Skeletal muscle tissue (tissue), 4 donors: ENCODE data around the gene GDF2. TPM values are rescaled to one million over a fixed set of nuclear protein-coding genes. Genes with fewer than 3 reads are reported as not detected.

Experiments used
- H3K27ac ChIP-seq: one replicate; pipeline ENCODE4 v1.7.0; 2013; ENCODE audit warnings: mild to moderate bottlenecking, low read depth, low read length, inconsistent platforms
- H3K27me3 ChIP-seq, 3 donors: one replicate each; pipeline ENCODE4 v1.7.0; 2013; ENCODE audit warnings: low read length in 3 of 3; ENCODE audit not compliant: control insufficient read depth in 3 of 3, insufficient read depth in 3 of 3
- H3K36me3 ChIP-seq, 3 donors: one replicate each; pipeline ENCODE4 v1.7.0; 2013; ENCODE audit warnings: low read length in 3 of 3; ENCODE audit not compliant: control insufficient read depth in 3 of 3, insufficient read depth in 3 of 3
- H3K4me1 ChIP-seq, 3 donors: one replicate each; pipeline ENCODE4 v1.7.0; 2013; ENCODE audit warnings: low read length in 3 of 3, mild to moderate bottlenecking in 3 of 3; ENCODE audit not compliant: control insufficient read depth in 3 of 3, insufficient read depth in 3 of 3
- H3K4me3 ChIP-seq, 3 donors: one replicate each; pipeline ENCODE4 v1.7.0; 2013; ENCODE audit warnings: low read length in 3 of 3
- H3K9ac ChIP-seq, 3 donors: one replicate each; pipeline ENCODE4 v1.7.0; 2013; ENCODE audit warnings: low read length in 3 of 3, mild to moderate bottlenecking in 3 of 3, moderate library complexity in 2 of 3, low read depth in 1 of 3
- H3K9me3 ChIP-seq, 3 donors: one replicate each; pipeline ENCODE4 v1.7.0; 2013; ENCODE audit warnings: low read length in 3 of 3; ENCODE audit not compliant: control insufficient read depth in 3 of 3
- total RNA-seq: library from RNA; depleted of rRNA; stranded (reverse); fragments of >200 nt; gene quantifications from one replicate; pipeline ENCODE4 v1.2.3, GENCODE V29; 2014
- donor health status: Osteomylitis.

GDF2 gene
- total RNA-seq, 1 donor from 2014 or later: not detected

DNA sequence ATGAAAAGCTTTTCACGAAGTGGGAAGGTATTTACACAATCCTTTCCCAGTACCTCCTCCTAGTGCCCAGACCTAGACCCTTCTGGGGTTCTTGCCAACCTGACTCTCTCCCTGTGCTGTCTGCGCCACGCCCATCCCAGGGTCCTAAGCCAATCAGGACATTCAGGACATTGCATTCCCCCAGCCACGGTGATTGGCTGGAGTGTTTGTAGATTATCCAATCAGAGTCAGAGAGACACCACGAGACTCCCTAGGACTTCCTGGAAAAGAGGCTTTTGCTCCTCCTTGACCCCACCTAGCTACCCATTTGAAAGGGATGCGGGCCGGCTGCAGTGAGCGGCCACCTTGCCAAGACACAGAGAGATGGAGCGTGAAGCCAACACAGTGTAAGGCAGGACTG, 3.5 kb upstream of the GDF2 start:
- Histone ChIP-seq H3K36me3 (no peaks in the 10 kb centered on the region), H3K4me1 (no peaks in the 10 kb centered on the region), H3K4me3 (no peak overlapping the region), H3K9me3 (no peaks in the 10 kb centered on the region), H3K27ac (no peak overlapping the region), H3K9ac (no peak overlapping the region), H3K27me3 (peaks cover 0 to 3% (median 0%) of the 10 kb centered on the region in 3 donors)

DNA sequence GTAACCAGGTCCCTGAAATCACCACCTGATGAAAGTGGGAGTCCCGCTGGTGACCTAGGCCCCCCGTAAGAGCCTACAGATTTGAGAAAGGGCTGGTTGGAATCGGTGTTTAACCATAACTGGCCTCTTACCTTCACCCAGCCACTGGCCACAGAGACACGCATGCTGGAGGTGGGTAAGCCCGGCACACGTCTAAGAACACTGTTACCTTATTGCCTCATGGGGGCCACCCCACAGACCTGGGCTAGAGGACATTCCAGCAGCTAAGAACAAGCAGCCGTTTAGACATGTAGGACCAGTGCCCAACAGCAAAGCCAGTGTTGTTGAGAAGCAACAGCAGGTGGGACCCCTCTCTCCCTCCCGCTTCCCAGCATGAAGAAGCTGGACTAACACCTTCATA, 2.5 kb upstream of the GDF2 start:
- H3K36me3 ChIP-seq: no peaks in the 10 kb centered on the region
- H3K9ac ChIP-seq: no peak overlapping the region
- H3K4me3 ChIP-seq: no peak overlapping the region
- H3K9me3 ChIP-seq: no peaks in the 10 kb centered on the region
- H3K4me1 ChIP-seq: no peaks in the 10 kb centered on the region
- no peak overlapping the region for H3K27ac ChIP-seq
- peaks cover 0 to 3% (median 0%) of the 10 kb centered on the region in 3 donors for H3K27me3 ChIP-seq

DNA sequence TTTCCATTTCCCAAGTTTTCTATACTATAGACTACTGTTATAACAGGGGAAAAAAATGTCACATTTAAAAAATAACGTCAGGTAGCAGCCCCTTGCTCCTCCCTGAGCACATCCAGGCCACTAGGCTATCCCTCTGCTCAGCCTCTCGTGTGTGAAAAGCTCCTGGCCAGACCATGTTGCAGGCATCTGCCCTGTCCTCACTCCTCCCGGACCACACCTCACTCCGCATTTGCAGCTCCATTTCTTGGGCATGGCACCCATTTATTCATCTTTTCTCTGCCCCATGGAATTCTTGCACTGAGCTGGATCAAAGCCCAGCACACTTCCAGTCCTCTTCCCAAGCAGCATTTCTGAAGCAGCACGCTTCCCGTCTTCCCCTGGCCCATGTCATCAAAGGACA, 1.4 kb upstream of the GDF2 start:
- no peaks in the 10 kb centered on the region for H3K9me3 ChIP-seq
- no peak overlapping the region for H3K9ac ChIP-seq
- no peak overlapping the region for H3K4me3 ChIP-seq
- no peaks in the 10 kb centered on the region for H3K4me1 ChIP-seq
- H3K27ac ChIP-seq: no peak overlapping the region
- H3K27me3 ChIP-seq: peaks cover 0 to 3% (median 0%) of the 10 kb centered on the region in 3 donors
- no peaks in the 10 kb centered on the region for H3K36me3 ChIP-seq

DNA sequence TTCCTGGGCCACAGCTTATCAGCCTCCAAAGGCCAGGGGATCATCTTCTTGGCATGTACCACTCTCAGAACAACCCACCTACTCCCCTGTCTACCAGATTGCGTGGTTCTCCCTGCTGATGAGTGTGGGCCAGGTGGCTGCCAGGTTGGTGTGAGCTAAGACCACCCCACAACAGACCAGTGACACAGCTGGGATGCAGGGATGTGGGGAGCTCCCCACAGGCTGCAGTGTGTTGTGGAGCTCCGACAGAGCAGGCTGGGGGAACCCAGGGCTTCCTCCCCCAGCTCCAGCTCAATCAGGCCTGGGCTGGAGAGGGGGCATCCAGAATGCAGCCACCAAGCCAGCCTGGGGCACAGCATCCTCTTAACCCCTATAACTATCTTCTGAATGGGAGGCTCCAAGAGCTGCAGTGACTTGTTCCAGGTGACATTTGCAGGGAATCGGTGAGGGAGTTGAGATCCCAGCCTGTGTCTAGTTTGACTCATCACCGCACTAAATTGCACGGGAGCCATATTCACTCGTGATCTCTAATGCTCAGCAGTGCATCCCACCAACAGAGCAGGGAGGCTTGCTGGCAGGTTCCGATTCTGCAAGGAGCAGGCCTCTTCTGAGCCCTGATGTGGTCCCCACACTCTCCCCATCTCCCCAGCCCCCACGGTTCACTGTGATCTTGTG, 596 bp upstream of the GDF2 start:
- Histone ChIP-seq H3K9ac (no peak overlapping the region), H3K4me1 (peaks cover under 1 to 5% (median 2%) of the 10 kb centered on the region in 3 donors), H3K27me3 (peaks cover 0 to 3% (median 0%) of the 10 kb centered on the region in 3 donors), H3K36me3 (no peaks in the 10 kb centered on the region), H3K4me3 (no peak overlapping the region), H3K9me3 (no peaks in the 10 kb centered on the region), H3K27ac (no peak overlapping the region)

DNA sequence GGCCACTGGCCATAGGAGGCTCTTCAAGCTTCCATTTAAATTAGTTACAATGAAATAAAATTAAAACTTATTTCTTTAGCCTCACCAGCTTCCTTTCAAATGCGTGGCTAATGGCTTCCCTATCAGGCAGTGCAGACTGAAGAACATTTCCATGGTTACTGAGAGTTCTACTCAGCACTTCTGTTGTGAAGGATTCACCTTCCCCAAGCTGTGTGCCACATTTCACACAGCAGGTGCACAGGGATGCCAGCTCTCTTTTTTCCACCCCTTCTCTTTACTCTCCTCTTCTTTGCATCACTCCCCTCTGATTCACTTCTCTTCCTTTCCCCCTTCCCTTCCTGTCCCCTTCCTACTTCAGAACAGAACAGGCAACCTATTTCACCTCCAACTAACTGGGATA, 833 bp downstream of the GDF2 start:
- Histone ChIP-seq H3K9me3 (no peaks in the 10 kb centered on the region), H3K9ac (no peak overlapping the region)

DNA sequence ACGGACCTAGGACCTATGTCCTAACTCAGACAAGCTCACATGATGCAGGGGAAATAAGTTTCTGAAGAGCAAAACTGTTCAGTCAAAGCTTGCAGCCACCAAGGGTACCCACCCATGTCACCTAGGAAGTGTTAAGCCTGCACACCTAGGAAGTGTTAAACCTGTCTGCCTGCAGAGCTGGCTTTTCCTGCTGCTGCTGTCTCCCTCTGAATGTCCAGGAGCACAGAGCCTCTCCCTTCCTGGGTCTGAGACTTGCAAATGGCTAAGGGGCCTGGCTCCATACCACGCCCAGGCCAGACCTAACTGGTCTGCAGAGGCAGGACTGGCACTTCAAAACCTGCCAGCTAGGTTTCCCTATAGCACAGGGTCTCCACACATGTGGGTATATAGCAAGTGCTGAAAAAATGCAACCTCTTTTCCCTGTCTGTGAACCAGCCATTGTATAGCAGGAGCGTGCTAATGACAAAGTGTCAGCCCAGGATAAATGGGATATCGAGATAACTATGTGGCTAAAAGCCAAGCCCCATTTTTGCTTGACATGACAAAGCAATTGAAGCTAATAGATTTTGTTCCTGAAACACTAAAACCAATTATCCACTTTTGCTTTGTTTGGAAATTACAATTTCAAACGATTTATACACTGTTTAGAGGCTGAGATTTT, 1.5 kb downstream of the GDF2 start:
- Histone ChIP-seq H3K9me3 (no peaks in the 10 kb centered on the region), H3K4me1 (peaks cover 2 to 9% (median 2%) of the 10 kb centered on the region in 3 donors), H3K27ac (no peak overlapping the region), H3K4me3 (no peak overlapping the region), H3K27me3 (peaks cover 0 to 3% (median 0%) of the 10 kb centered on the region in 3 donors), H3K36me3 (no peaks in the 10 kb centered on the region), H3K9ac (no peak overlapping the region)

More for the DNA sequence above, 833 bp downstream of the GDF2 start:
- H3K27ac ChIP-seq: no peak overlapping the region
- H3K27me3 ChIP-seq: peaks cover 0 to 3% (median 0%) of the 10 kb centered on the region in 3 donors
- H3K4me3 ChIP-seq: no peak overlapping the region
- no peaks in the 10 kb centered on the region for H3K36me3 ChIP-seq
- H3K4me1 ChIP-seq: peaks cover 2 to 9% (median 2%) of the 10 kb centered on the region in 3 donors

DNA sequence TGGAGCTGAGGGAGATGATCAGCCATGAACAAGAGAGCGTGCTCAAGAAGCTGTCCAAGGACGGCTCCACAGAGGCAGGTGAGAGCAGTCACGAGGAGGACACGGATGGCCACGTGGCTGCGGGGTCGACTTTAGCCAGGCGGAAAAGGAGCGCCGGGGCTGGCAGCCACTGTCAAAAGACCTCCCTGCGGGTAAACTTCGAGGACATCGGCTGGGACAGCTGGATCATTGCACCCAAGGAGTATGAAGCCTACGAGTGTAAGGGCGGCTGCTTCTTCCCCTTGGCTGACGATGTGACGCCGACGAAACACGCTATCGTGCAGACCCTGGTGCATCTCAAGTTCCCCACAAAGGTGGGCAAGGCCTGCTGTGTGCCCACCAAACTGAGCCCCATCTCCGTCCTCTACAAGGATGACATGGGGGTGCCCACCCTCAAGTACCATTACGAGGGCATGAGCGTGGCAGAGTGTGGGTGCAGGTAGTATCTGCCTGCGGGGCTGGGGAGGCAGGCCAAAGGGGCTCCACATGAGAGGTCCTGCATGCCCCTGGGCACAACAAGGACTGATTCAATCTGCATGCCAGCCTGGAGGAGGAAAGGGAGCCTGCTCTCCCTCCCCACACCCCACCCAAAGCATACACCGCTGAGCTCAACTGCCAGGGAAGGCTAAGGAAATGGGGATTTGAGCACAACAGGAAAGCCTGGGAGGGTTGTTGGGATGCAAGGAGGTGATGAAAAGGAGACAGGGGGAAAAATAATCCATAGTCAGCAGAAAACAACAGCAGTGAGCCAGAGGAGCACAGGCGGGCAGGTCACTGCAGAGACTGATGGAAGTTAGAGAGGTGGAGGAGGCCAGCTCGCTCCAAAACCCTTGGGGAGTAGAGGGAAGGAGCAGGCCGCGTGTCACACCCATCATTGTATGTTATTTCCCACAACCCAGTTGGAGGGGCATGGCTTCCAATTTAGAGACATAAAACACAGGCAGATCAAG, 3.3 kb downstream of the GDF2 start:
- Histone ChIP-seq H3K9me3 (no peaks in the 10 kb centered on the region), H3K4me3 (no peak overlapping the region), H3K9ac (no peak overlapping the region), H3K27me3 (peaks cover 0 to 3% (median 0%) of the 10 kb centered on the region in 3 donors), H3K4me1 (peaks cover 2 to 9% (median 2%) of the 10 kb centered on the region in 3 donors), H3K36me3 (no peaks in the 10 kb centered on the region), H3K27ac (no peak overlapping the region)

DNA sequence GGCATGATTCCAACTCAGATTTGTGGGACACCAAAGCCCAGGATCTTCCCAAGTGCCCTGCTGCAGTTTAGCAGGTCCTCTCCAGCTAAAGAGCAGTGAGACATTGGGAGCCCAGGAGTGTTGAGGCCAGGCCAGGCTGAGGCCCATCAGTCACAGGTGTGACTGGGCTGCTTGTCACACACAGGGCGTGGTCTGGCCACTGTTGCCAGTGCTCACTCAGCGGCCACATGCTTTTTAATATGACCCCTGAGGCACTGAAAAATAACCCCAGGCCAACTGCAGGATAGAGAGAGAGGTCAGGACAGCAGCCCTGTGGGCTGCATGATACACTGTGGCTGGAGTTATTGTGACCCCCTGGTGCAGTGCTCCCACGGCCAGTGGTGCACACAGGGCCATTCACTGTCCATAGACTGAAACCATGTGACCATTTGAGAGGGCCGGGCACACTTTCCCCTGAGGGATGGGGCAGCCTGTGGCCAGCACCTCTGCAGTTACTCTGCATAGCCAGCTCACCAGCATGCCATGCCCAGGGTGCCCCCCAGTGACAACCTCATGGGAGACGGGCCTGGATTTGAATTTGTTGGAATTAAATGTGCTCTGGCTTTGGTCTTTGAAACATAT, 4.2 kb downstream of the GDF2 start:
- H3K9me3 ChIP-seq: no peaks in the 10 kb centered on the region
- no peak overlapping the region for H3K4me3 ChIP-seq
- H3K27ac ChIP-seq: no peak overlapping the region
- no peaks in the 10 kb centered on the region for H3K36me3 ChIP-seq
- no peaks in the 10 kb centered on the region for H3K27me3 ChIP-seq
- H3K9ac ChIP-seq: no peak overlapping the region
- peaks cover 2 to 9% (median 2%) of the 10 kb centered on the region in 3 donors for H3K4me1 ChIP-seq

DNA sequence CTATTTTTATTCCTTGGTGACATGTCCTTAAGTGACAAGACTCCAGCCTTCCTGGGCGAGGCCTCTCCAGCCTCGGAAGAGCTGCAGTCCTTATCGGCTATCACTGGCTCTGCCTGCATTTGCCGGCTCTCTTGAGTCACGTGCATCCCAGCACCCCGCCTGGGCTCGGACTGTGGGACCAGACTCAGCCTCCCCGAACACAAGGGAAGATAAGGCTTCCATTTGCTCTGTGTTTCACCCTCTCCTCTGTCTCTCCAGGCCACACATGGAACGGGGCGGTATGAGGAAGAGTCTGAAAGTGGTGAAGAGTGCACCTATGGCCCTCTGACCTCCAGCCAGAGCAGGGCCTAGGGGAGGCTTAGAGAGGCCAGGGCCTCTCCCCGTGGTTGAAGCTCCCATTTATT, 4.7 kb downstream of the GDF2 start:
- Histone ChIP-seq H3K4me3 (no peak overlapping the region), H3K27me3 (no peaks in the 10 kb centered on the region), H3K27ac (no peak overlapping the region), H3K9ac (no peak overlapping the region), H3K36me3 (no peaks in the 10 kb centered on the region), H3K9me3 (no peaks in the 10 kb centered on the region), H3K4me1 (peaks cover 2 to 9% (median 2%) of the 10 kb centered on the region in 3 donors)
